Measurements from ENCODE around the gene CTDP1.

The CTDP1 gene, protein sequence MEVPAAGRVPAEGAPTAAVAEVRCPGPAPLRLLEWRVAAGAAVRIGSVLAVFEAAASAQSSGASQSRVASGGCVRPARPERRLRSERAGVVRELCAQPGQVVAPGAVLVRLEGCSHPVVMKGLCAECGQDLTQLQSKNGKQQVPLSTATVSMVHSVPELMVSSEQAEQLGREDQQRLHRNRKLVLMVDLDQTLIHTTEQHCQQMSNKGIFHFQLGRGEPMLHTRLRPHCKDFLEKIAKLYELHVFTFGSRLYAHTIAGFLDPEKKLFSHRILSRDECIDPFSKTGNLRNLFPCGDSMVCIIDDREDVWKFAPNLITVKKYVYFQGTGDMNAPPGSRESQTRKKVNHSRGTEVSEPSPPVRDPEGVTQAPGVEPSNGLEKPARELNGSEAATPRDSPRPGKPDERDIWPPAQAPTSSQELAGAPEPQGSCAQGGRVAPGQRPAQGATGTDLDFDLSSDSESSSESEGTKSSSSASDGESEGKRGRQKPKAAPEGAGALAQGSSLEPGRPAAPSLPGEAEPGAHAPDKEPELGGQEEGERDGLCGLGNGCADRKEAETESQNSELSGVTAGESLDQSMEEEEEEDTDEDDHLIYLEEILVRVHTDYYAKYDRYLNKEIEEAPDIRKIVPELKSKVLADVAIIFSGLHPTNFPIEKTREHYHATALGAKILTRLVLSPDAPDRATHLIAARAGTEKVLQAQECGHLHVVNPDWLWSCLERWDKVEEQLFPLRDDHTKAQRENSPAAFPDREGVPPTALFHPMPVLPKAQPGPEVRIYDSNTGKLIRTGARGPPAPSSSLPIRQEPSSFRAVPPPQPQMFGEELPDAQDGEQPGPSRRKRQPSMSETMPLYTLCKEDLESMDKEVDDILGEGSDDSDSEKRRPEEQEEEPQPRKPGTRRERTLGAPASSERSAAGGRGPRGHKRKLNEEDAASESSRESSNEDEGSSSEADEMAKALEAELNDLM

DNA sequence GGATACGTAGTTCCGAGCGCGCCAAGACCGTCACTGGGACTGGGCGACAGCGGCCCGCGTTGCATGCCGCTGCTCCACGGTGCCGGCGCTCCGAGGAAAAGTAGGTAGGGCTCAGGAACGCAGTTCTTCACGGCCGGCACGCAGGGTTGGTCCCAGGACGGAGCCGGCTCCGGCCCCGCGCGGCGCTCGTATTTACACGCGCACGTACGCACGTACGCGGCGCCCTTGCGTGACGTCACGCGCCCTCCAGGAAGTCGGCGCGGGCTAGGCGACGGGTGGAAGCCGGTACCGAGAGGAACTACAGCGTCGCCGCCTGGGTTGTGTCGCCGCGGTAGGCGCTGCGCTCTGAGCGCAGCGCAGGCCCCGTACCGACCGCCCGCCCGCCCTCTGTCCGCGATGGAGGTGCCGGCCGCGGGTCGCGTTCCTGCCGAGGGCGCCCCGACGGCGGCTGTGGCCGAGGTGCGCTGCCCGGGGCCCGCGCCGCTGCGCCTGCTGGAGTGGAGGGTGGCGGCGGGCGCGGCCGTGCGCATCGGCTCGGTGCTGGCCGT, at the start of gene CTDP1:
TSS of gene CTDP1 (plus strand) at position 252 of the 548 bp plus-strand sequence. CDS start at position 397, 145 bp downstream.
- DNase-seq = peak; percentile 79 to 90

DNA sequence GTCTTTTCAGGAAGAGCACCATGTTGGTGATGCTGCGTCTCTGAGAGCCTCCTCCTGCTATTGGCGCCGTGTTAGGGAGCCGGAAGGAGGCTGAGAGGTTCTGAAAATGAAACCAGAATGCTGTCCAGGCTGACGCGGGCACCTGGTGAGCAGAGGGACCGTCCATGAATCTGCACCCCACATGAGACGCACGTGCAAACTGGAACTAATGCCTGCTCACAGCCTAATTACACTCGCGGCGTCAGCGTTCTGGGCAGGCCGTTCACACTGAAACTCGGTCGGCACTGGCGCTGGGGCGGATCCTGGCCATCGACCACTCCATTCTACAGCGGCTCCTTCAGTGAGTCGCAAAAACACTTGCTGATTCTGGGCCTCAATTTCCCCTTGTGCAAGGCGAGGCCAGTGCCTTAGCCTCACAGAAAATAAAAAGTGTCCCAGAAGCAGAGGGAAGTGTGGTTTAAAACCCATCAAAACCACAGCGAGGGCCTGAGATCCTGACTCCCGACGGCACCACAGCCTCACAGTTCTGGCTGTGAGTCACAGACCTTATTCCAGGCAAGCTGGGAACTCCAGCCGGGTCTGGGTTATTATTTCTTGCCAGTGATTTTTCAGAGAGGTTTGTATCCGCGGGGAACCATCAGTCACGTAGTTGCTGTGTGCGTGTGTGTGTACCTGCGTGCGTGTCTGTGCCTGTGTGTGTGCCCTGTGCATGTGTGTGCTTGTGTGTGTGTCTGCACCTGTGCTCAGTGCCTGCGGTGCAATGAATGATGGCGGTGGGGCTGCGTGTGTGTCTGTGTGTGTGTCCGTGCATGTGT, 49.1 kb upstream of the CTDP1 start:
- DNase-seq = no peak

DNA sequence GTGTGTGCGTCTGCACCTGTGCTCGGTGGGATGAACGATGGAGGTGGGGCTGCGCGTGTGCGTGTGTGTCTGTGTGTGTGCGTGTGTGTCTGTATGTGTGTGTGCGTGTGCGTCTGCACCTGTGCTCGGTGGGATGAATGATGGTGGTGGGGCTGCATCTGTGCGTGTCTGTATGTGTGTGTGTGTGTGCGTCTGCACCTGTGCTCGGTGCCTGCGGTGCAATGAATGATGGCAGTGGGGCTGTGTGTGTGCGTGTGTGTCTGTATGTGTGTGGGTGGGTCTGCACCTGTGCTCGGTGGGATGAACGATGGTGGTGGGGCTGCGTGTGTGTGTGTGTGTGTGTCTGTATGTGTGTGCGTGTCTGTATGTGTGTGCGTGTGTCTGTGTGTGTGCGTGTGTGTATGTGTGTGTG, 48.5 kb upstream of the CTDP1 start:
- no peak for DNase-seq

DNA sequence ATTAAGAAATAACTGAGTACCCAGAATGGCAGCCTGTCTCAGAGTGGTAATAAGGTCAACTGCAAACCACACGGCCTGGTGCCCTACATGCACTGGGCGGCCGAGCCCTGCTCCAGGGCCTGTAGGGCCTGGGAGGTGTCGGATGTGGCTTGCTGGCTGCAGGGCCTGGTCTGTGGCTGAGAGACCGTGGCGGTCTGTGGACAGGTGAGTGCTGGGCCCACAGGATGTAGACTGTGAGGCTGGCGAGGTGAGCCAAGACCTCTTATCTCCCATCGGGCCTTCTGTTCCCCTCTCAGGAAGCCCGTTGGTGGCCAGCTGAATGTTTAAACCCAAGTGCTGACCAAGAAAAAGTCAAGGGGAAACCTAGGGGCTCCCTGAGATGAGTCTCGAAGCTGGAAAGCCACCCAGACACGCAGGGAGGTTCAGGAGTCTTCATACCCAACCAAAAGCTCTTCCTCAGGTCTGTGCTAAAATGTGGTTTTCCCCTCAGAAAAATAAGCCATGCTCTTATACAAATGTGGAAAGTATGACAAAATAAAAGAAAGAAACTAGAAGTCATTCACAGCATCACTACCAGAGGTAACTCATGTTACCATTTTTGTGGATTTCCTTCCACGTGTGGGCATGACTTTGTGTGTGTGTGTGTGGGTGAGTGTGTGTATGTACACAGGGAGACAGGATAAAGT, 47.7 kb upstream of the CTDP1 start:
- DNase-seq = no peak

DNA sequence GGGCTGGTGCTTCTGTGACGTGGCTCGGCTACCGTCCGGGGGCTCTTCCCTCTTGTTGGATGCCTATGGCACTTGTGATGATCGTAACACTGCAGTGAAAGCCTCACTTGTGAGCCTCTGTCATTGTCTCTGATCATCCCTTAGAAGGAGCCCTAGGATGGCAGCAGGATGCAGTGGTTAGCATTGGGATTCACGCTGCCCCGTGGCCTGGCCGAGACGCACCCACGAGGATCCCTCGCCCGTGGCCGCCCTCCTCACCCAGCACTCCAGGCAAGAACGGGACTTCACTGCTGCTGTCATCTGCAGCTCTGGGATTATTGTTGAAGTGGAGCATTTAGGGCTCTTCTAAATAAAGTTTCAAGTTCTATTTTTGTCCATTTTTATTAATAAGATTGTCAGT, 46.8 kb upstream of the CTDP1 start:
- no peak for DNase-seq

DNA sequence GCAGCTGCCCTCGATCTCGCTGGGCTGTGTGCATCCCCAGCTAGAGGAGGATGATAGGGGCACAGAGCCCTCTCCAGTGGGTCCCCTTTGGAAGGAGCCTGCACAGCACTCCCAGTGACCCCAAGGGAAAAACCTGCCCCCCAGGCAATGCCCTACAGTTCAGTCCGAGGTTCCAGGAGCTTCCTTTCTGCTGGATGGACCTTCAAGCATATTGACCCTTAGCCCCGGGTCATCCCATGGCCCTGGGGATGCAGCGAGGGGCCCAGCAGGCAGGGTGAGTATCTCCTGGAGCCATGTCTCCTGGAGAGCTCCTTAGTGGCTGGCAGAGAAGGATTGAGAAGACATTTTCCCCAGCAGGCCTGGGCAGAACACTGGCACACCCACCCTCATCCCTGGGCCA, 45.4 kb upstream of the CTDP1 start:
- no peak for DNase-seq

DNA sequence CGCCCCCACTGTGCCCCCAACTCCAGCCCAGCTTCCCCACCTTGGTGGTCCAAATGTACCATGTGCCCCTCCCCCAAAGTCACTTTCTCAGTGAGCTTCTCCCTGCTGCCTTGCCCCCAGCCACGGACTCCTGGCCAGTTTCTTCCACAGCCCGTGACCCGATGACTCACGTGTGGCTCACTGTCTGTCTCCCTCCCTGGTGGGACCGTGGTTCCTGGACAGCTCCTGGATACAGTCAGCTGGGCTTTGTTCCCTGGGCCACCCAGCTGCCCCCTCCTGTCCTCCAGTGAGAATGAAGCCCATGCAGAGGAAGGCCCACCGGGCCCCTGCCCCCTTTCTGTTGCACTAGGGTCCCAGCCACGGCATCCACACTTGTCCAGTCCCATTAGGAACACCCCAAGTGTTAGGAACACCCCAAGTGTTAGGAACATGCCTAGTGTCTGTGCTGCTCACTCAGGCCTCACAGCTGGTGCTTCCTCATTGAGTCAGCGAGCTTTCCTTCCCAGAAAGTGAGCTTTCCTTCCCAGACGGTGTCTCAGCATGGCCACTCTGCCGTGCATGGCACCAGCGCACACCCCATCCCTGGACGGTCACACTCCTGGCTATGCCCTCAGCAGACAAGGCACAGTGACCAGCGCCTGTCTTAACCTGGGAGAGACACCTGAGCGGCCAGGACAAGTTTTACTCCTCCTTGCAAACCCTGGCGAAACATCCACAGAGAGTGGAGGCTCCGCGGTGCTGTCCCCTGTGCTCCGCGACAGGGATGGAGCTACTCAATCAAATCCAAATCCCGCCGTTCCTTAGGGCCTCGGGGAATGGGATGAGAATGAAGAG, 44.8 kb upstream of the CTDP1 start:
- no peak for DNase-seq

DNA sequence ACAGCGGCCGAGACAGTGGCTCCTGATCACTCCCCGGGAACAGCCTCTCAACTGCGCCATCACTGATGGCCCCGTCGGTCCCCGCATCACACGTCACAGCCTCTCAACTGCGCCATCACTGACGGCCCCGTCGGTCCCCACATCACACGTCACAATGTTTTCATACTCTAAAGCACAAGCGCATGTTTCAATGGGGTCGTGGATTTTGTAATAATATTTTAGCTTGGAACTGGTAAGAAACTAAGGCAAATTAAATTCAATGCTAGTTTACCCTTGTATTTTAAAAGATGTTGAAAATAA, 44.2 kb upstream of the CTDP1 start:
- DNase-seq = no peak

DNA sequence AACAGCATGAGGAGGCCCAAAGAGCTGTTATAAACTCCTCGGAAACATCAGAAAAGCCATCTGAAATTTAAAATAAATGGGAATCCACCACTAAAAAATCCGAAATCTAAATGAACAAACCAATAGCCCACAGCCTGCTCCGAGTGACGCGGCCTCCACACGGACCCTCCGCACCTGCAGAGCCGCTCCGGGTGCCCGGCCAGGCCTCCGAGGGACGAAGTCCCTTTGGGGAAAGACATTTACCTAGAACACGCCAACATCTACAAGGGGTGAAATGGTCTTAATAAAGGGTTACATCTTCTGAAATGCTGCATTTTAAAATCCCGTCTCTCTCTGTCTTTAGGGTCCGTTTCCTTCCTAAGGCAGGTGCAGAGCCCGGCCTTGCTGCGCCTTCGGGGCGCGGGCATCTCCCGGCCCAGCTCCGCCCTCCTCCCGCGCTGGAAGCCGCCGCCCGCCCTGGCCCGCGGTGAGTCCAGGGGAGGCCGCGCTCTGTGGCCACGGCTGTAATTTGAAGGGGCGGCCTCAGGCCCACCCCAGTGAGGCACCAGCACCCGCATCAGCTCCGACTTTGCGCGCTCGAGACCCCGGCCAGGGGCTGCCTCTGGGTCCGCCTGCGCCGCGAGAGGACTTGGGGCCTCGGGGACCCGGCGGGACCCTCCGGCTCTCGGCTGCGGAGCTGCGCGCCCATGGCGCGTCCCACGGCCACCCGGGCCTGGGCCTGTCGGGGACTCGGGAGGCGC, 42.3 kb upstream of the CTDP1 start:
- no peak for DNase-seq

DNA sequence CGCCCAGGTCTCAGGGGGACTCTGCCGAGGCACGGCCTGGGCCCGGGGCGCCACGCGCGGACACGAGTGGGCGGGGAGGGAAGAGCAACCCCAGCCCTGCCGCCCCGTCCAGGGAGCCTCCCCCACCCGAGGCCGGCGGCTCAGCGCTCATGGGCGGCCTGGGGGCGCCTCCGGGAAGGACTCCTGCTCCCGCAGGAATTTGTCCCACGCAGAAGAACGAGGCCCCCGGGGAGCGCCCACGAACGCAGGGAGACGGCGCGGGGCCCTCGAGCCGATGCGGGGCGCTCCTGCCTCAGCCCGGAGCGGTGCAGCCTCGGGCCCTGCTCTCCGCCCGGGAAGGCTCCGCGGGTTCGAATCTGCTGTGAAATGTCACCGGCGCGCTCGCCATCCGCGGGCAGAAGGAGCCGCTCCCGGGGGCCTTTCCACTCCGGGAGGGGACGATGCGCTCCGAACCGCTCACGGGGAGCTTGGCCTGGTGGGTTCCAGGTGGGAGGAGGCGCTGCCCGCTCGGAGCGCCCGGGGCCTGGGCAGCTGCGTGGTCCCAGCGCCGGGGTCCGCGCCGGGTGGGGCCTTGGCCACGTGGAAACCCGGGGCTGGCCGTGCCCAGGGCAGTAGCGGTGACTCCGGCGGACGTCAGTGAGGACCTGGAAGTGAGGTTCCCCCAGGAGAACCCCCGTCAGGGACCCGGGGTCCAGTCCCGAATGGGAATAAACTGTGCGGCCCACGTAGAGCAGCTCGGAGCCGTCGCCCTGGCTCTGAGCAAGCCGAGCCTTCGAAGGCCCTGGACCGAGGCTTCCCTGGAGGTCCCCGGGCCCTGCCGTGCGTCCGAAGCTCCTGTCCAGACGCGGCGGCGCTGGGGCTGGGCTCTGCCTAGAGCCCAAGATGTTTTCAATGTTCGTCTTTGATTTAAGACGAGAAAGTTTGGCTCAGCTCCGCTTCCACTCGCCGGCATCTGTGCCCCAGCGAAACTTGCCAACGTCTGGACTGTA, 41.4 kb upstream of the CTDP1 start:
- DNase-seq = no peak

DNA sequence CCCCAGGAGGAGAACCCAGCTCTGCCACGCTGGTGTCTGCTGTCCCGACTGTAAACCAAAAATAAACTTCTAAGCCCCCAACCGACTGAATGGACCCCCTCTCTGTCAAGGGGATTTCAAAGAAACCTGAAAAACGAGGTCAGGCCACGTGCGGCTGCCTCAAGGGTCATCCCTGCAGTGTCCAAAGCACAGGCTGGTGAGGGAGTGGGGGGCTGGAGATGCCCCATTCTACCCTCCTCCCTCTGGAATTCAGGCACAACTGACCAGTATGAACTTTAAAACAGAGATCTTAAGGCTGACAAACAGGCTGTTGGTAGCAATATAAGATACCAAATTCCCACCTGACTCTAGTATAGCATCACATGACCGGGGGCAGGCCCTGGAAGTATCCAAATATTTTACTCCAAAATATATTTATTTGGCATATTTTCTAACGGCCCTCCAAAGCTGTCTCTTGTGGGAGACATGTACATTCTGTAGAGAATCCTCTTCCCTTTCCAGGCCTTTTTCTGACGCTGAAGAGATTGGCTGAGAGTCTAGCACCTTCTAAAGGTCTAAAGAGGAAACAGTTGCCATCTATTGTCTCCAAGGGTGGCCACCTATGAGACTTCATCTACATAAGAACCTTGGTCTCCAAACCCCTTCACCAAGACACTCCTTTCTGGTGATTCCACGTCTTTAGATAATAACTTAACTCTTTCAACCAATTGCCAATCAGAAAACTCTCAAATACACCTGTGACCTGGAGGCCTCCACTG, 40.4 kb upstream of the CTDP1 start:
- no peak for DNase-seq

DNA sequence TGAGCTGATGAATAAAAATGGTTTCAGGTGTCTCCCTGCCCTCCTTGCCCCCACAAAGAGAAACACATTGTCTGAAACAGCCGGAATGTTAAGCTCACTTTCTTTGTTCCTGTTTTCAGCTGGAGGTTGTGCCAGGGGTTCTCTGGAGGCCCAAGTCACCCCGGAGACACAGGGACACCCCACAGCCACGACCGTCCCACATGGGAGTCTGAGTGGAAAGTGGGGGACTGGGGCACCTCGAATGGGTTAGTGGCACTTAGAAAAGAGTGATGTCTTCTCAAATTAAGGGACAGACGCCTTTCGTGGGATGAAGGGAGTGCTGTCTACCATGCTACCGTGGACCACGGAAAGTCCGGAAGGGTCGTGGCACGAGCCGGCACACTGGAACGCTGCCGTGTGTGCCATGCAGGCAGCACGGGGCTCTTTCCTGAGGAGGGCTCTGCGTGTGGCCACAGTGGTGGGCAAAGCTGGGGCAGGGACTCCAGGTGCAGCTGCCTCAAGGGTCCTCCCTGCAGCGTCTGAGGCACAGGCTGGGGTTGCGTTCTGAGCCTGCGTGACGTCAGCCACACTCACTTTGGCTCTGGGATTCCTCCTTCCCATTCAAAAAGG, 39.4 kb upstream of the CTDP1 start:
- no peak for DNase-seq

DNA sequence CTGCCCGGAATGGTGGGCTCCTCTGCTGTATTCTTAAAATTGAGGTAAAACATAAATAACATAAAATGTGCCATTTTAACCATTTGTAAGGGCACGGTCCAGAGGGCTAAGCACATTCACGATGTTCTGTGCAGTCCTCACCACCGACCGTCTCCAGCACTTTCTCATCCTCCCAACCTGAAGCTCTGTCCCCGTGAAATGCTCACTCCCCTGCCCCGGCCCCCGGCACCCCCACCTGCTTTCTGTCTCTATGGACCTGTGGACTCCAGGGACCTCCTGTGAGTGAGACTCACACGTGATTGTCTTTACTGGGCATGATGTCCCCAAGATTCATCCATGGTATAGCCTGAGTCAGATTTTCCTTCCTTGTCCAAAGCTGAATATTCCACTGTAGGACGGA, 38.7 kb upstream of the CTDP1 start:
- DNase-seq = no peak

DNA sequence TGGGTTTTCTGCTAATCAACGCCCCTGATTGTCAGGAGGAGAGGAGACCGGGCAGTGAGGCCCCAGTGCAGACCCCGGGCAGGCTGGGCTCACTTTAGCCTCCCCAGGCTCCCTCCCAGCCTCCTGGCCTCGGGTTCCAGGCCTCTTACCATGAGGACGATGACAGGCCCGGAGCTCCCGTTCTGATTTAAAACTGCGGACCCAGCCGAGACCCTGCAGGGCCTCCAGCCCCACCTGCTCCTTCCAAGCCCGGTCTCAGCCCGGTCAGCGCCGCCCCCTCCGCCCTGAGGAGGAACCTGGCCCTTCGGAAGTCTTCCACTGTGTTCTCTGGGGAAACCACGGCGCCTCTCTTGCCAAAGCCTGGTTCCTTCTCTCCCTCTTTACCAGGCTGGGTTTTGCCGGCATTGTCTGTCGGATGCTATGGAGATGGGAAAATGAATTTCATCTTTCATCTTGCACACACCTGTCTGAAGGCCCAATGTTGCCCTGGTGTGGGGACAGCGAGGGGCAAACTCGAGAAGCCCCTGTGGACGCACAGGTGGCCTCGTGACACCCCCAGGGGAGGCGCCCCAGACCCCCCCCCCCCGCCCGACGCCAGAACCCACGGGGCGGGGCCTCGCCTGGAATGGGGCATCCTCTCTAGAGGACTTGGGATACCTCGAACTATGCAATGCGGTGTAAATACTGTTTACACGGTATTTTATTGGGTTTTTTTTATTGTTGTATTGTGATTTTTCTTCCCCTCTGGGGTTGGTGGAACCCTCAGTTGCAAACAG, 37.7 kb upstream of the CTDP1 start:
- DNase-seq = no peak

DNA sequence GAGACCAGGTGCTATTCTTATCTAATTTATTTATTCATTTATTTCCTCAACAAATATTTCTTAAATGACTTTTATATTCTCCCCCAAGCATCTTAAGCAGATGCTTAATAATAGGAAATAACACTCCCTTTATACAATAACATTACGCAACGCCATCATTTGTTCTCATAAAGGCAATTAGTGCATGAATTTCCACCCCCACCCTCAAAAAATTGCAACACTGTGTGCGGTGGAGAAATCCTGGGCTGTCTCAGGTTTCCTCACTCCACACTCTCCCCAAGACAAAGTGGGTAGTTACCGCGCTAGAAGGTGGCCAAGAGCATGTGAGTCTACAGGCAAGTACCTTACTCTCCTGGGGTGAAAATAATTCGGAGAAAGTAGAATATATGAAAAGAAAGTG, 37.0 kb upstream of the CTDP1 start:
- no peak for DNase-seq

DNA sequence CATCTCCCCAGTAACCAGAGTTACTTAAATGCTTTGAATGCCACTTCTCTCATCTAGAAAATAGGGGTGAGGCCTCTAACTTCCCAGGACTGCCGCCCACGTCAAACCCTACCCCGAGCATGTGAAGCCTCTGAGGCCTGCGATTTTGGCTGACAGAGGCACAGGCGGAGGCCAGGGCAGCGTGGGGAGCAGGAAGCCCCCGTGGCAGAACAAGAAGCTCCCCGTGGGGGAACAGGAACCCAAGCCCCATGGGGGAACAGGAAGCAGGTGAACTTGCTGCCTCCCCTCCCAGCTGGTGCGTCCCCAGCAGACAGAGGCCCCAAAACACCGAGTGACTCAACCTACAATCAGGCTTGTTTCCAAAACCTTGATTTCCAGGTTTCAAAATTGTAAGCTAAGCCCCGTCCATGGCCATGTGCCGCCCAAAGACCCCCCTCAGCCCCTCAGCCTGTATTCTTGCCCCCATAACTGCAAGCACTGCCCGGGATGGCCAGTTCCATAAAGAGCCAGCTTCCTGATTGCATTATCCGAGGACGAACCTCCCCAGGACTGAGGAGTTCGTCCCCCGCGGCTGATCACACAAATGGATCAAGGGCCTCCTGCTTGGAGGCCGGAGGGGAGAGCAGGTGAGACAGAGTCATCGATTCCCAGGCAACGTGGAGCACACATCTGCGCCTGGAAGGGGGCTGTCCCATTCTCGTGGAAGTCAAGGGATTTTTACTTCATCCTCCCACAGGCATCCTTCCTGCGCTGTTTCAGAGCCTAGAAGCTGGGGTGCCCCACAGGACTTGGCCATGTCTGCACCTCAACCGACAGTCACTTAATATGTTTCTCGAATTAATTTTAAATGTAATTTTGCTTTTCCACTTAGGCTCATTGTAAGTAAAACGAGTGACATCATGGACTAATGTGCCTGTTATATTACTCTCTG, 36.3 kb upstream of the CTDP1 start:
- no peak for DNase-seq

Measured in hippocampal formation (tissue), 2 donors.